ENCODE data around the gene ITGA2.
A peak's percentile ranks its signal among the peaks of the same experiment; 100 is the strongest.

Gene ITGA2

GRCh38 chr5:53066088-53066487 is 76.9 kb downstream of the ITGA2 start:
- DNase-seq, result no peak

- DNase-seq, result no peak
Observed at GRCh38 chr5:53067641-53068040, 78.5 kb downstream of the ITGA2 start.

- DNase-seq, result no peak
Observed at GRCh38 chr5:53068291-53068836, 79.2 kb downstream of the ITGA2 start.

GRCh38 chr5:53069626-53070025 is 80.5 kb downstream of the ITGA2 start:
- peak; percentile 80 for DNase-seq

GRCh38 chr5:53071298-53071697 is 82.1 kb downstream of the ITGA2 start:
- DNase-seq, result no peak

- no peak for DNase-seq
Observed at GRCh38 chr5:53071738-53072137, 82.6 kb downstream of the ITGA2 start.

GRCh38 chr5:53073348-53073747 is 84.2 kb downstream of the ITGA2 start:
- DNase-seq, result no peak

GRCh38 chr5:53076014-53076583 is 86.9 kb downstream of the ITGA2 start:
- DNase-seq, result no peak

- no peak for DNase-seq
Observed at GRCh38 chr5:53080271-53080670, 91.1 kb downstream of the ITGA2 start.

GRCh38 chr5:53083927-53084326 is 94.8 kb downstream of the ITGA2 start:
- no peak for DNase-seq

- no peak for DNase-seq
Observed at GRCh38 chr5:53084546-53085255, 95.5 kb downstream of the ITGA2 start.

- no peak for DNase-seq
Observed at GRCh38 chr5:53087171-53087570, 98.0 kb downstream of the ITGA2 start.

GRCh38 chr5:53087621-53088121 is 98.5 kb downstream of the ITGA2 start:
- no peak for DNase-seq

- no peak for DNase-seq
Observed at GRCh38 chr5:53089481-53089991, 100.4 kb downstream of the ITGA2 start.

- DNase-seq, result peak; percentile 23
Observed at GRCh38 chr5:53090229-53090628, 101.1 kb downstream of the ITGA2 start.

- DNase-seq, result no peak
Observed at GRCh38 chr5:53091289-53091688, 102.1 kb downstream of the ITGA2 start.

GRCh38 chr5:53092242-53092641 is 103.1 kb downstream of the ITGA2 start:
- DNase-seq, result no peak

GRCh38 chr5:53095217-53095616 is 106.1 kb downstream of the ITGA2 start:
- no peak for DNase-seq

- peak; percentile 78 for DNase-seq
Observed at GRCh38 chr5:53095931-53096525, 106.9 kb downstream of the ITGA2 start.

GRCh38 chr5:53099546-53099945 is 110.4 kb downstream of the ITGA2 start:
- no peak for DNase-seq

- DNase-seq, result no peak
Observed at GRCh38 chr5:53100606-53101005, 111.5 kb downstream of the ITGA2 start.

- no peak for DNase-seq
Observed at GRCh38 chr5:53105611-53106300, 116.6 kb downstream of the ITGA2 start.

GRCh38 chr5:53109056-53109442 is 119.9 kb downstream of the ITGA2 start:
- no peak for DNase-seq
